NCI-H2081 (cell line): ENCODE measurements around the gene AK2.
"Not testable (repeated sequence)": the region's sequence is repeated elsewhere in the genome, so short reads cannot be mapped to it uniquely, and the experiment has no call there.

Experiments used
- DNase-seq, 2 experiments: peaks; one replicate each; lab custom pipeline; 2025; lab: John Stamatoyannopoulos, UW

Gene AK2

GRCh38 chr1:33036526-33037503 is at the start of gene AK2:
TSS of gene AK2 (minus strand) at chr1:33036883. CDS start at chr1:33036828, 55 bp downstream.
- DNase-seq: peak; percentile 98 to 99

GRCh38 chr1:33086384-33086850 is 49.7 kb upstream of the AK2 start:
- peak; percentile 74 to 81 for DNase-seq

- DNase-seq: no peak
Measured at GRCh38 chr1:33085332-33085731, 48.6 kb upstream of the AK2 start.

GRCh38 chr1:33082575-33083108 is 46.0 kb upstream of the AK2 start:
- DNase-seq: no peak

- no peak for DNase-seq
Measured at GRCh38 chr1:33081554-33082305, 45.0 kb upstream of the AK2 start.

- DNase-seq: peak; percentile 95 to 97
Measured at GRCh38 chr1:33080885-33081553, 44.3 kb upstream of the AK2 start, which contains the start of gene AZIN2. TSS of gene AZIN2 (plus strand) at chr1:33081153. CDS start at chr1:33082250, 1,097 bp downstream.

- no peak for DNase-seq
Measured at GRCh38 chr1:33080373-33080772, 43.7 kb upstream of the AK2 start.

GRCh38 chr1:33078030-33078591 is 41.4 kb upstream of the AK2 start:
- no peak for DNase-seq

- DNase-seq: no peak
Measured at GRCh38 chr1:33074193-33074945, 37.7 kb upstream of the AK2 start.

- no peak for DNase-seq
Measured at GRCh38 chr1:33072707-33073106, 36.0 kb upstream of the AK2 start.

GRCh38 chr1:33070628-33071027 is 33.9 kb upstream of the AK2 start:
- no peak for DNase-seq

GRCh38 chr1:33068108-33068507 is 31.4 kb upstream of the AK2 start:
- DNase-seq: not testable (repeated sequence)

GRCh38 chr1:33066477-33066876 is 29.8 kb upstream of the AK2 start:
- not testable (repeated sequence) for DNase-seq

- no peak for DNase-seq
Measured at GRCh38 chr1:33065301-33065700, 28.6 kb upstream of the AK2 start.

- not testable (repeated sequence) for DNase-seq
Measured at GRCh38 chr1:33064284-33064683, 27.6 kb upstream of the AK2 start.

- no peak for DNase-seq
Measured at GRCh38 chr1:33061834-33062233, 25.2 kb upstream of the AK2 start.

- no peak for DNase-seq
Measured at GRCh38 chr1:33060579-33061083, 23.9 kb upstream of the AK2 start.

GRCh38 chr1:33057095-33057494 is 20.4 kb upstream of the AK2 start:
- DNase-seq: no peak

- no peak for DNase-seq
Measured at GRCh38 chr1:33056426-33056825, 19.7 kb upstream of the AK2 start.

- peak; percentile 40 to 62 for DNase-seq
Measured at GRCh38 chr1:33055210-33056008, 18.7 kb upstream of the AK2 start.
